A549 (cell line): ENCODE data around the gene GPR17.

ENCODE experiments used
- CHD4 ChIP-seq: fragments of 200-600 bp; sonication (generic); IDR thresholded peaks from 2 replicates; pipeline ENCODE4 v1.6.1; 2016; ENCODE audit warnings: antibody characterized with exemption, mild to moderate bottlenecking, borderline replicate concordance
- MAFK ChIP-seq: fragments of 450-650 bp; IDR thresholded peaks from 2 replicates; pipeline ENCODE4 v1.6.1; 2014; ENCODE audit not compliant: partially characterized antibody
- POLR2A ChIP-seq: IDR thresholded peaks from 2 replicates; pipeline ENCODE4 v1.6.1; 2012; ENCODE audit warnings: mild to moderate bottlenecking, low read length
- RFX5 ChIP-seq: fragments of 450-650 bp; IDR thresholded peaks from 2 replicates; pipeline ENCODE4 v1.7.1; 2014; ENCODE audit warnings: antibody characterized with exemption, mild to moderate bottlenecking, moderate library complexity
- TF ChIP-seq, protein P1 (sequence below): fragments of >200 bp; sonication (Bioruptor Twin); formaldehyde crosslinking; IDR thresholded peaks from 3 replicates; pipeline ENCODE4 v1.5.1; 2016

DNA sequence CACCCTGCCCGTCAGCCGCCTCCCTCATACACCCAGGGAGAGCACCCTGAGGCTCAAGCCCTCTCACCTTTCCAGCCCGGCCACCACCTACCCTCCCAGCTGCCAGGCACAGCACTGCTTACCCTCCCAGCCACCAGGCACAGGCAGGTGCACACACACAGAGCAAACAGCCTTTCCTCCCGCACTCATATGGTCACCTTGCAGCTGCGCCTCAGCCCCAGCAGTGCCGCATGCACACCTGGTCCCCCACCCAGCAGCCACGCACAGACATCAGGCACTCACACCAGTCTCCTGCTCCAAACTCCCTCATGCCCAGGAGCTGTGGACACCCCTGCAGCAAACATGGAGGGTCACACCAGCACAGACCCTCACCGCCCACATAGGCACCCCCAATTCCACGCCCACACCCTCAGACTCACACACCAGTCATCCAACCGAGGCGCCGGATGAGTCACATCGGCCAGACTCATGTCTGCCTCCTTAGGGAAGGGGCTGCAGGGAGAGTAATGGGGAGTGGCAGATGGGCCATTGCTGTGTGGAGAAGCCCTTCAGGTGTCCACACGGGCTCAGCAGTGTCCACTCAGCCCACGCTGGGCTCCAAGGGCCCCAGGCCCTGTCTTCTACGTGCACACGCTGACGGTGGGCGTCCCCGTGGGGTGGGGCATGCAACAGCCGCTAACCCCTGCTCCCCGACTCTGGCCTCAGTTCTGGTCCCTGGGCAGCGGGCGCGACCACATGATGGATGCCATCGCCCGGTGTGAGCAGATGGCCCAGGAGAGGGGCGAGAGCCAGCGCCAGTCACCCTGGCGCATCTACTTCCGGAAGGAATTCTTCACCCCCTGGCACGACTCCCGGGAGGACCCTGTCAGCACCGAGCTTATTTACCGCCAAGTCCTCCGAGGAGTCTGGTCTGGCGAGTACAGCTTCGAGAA is 22.3 kb upstream of the GPR17 start:
- TF ChIP-seq MAFK, result no peak
- TF ChIP-seq RFX5, result no peak
- no peak for TF ChIP-seq POLR2A
- TF ChIP-seq CHD4, result no peak
- TF ChIP-seq, protein P1, sequence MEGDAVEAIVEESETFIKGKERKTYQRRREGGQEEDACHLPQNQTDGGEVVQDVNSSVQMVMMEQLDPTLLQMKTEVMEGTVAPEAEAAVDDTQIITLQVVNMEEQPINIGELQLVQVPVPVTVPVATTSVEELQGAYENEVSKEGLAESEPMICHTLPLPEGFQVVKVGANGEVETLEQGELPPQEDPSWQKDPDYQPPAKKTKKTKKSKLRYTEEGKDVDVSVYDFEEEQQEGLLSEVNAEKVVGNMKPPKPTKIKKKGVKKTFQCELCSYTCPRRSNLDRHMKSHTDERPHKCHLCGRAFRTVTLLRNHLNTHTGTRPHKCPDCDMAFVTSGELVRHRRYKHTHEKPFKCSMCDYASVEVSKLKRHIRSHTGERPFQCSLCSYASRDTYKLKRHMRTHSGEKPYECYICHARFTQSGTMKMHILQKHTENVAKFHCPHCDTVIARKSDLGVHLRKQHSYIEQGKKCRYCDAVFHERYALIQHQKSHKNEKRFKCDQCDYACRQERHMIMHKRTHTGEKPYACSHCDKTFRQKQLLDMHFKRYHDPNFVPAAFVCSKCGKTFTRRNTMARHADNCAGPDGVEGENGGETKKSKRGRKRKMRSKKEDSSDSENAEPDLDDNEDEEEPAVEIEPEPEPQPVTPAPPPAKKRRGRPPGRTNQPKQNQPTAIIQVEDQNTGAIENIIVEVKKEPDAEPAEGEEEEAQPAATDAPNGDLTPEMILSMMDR, result no peak
